HG03045 (cell line): ENCODE results near the gene ASNS.
"Not testable (repeated sequence)": the region's sequence is repeated elsewhere in the genome, so short reads cannot be mapped to it uniquely, and the experiment has no call there.

ENCODE experiments used
- ATAC-seq: cut with Tn5 transposase; IDR thresholded peaks from one replicate; pipeline ENCODE4 v1.9.1; 2021; ENCODE audit warnings: mild to moderate bottlenecking, moderate library complexity; ENCODE audit not compliant: unreplicated experiment

The ASNS gene

GRCh38 chr7:97872025-97872669, at the start of gene ASNS:
TSS of gene ASNS (minus strand) at chr7:97872408. CDS start at chr7:97869156, 3,252 bp downstream.
- ATAC-seq = peak; percentile 99

GRCh38 chr7:97921254-97921653, 49.0 kb upstream of the ASNS start:
- not testable (repeated sequence) for ATAC-seq

- not testable (repeated sequence) for ATAC-seq
Measured at GRCh38 chr7:97915267-97915666, 43.1 kb upstream of the ASNS start.

GRCh38 chr7:97912294-97912693, 40.1 kb upstream of the ASNS start:
- not testable (repeated sequence) for ATAC-seq

GRCh38 chr7:97896893-97897292, 24.7 kb upstream of the ASNS start:
- not testable (repeated sequence) for ATAC-seq

- ATAC-seq = not testable (repeated sequence)
Measured at GRCh38 chr7:97891721-97892120, 19.5 kb upstream of the ASNS start.

- not testable (repeated sequence) for ATAC-seq
Measured at GRCh38 chr7:97879527-97879926, 7.3 kb upstream of the ASNS start.

GRCh38 chr7:97874894-97875293, 2.7 kb upstream of the ASNS start:
- not testable (repeated sequence) for ATAC-seq

GRCh38 chr7:97873606-97874005, 1.4 kb upstream of the ASNS start:
- ATAC-seq = no peak

GRCh38 chr7:97871659-97872024, 566 bp downstream of the ASNS start:
- peak; percentile 20 for ATAC-seq

- ATAC-seq = no peak
Measured at GRCh38 chr7:97868788-97869187, 3.4 kb downstream of the ASNS start.

- ATAC-seq = no peak
Measured at GRCh38 chr7:97868314-97868713, 3.9 kb downstream of the ASNS start.

GRCh38 chr7:97865104-97865503, 7.1 kb downstream of the ASNS start:
- no peak for ATAC-seq

GRCh38 chr7:97859606-97860204, 12.5 kb downstream of the ASNS start:
- ATAC-seq = no peak

GRCh38 chr7:97858221-97858620, 14.0 kb downstream of the ASNS start:
- ATAC-seq = no peak

- ATAC-seq = no peak
Measured at GRCh38 chr7:97857544-97857943, 14.7 kb downstream of the ASNS start.

GRCh38 chr7:97851683-97852082, 20.5 kb downstream of the ASNS start:
- ATAC-seq = no peak

GRCh38 chr7:97850262-97851031, 21.8 kb downstream of the ASNS start:
- ATAC-seq = not testable (repeated sequence)

GRCh38 chr7:97847791-97848190, 24.4 kb downstream of the ASNS start:
- ATAC-seq = no peak

- ATAC-seq = no peak
Measured at GRCh38 chr7:97846945-97847344, 25.3 kb downstream of the ASNS start.

- no peak for ATAC-seq
Measured at GRCh38 chr7:97845622-97846203, 26.5 kb downstream of the ASNS start.

- no peak for ATAC-seq
Measured at GRCh38 chr7:97844036-97844435, 28.2 kb downstream of the ASNS start.
